ENCODE measurements around the gene C1orf21.

The C1orf21 gene

DNA sequence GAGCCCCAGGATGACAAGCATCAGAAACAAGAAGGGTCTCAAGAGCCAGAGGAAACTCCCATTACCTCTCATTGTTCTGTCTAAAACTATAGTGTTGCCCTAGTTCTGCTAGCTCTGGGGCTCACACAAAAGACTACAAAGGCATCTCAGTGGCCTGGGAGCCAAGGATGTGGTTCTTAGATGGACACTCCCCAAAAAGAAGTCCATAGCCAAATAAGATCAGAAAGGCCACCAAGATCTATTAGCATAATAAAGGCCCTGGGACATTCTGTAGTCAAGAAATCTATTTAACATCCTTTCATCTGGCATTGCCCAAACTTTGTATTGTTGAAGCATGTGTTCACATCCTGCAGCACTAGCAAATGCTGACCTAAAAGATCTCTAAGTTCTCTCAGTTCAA, 268.4 kb downstream of the C1orf21 start:
- in situ Hi-C loops (cut with HindIII; ENCODE audit: low pct_ligation_motif_present, low sequenced_read_pairs) = loop anchor here (25.0 kb wide), 1 partner anchor 568 kb away; no protein-coding TSS in a partner anchor
- H3K36me3 ChIP-seq (replicated peaks) = no peaks in the 10 kb centered on the region
- DNase-seq = no peak
- no peak overlapping the region for H3K4me3 ChIP-seq (ENCODE audit: low read depth, low read length)
- H3K27me3 ChIP-seq (replicated peaks) = no peaks in the 10 kb centered on the region
- H3K27ac ChIP-seq = no peak overlapping the region
- TF ChIP-seq, protein P1, sequence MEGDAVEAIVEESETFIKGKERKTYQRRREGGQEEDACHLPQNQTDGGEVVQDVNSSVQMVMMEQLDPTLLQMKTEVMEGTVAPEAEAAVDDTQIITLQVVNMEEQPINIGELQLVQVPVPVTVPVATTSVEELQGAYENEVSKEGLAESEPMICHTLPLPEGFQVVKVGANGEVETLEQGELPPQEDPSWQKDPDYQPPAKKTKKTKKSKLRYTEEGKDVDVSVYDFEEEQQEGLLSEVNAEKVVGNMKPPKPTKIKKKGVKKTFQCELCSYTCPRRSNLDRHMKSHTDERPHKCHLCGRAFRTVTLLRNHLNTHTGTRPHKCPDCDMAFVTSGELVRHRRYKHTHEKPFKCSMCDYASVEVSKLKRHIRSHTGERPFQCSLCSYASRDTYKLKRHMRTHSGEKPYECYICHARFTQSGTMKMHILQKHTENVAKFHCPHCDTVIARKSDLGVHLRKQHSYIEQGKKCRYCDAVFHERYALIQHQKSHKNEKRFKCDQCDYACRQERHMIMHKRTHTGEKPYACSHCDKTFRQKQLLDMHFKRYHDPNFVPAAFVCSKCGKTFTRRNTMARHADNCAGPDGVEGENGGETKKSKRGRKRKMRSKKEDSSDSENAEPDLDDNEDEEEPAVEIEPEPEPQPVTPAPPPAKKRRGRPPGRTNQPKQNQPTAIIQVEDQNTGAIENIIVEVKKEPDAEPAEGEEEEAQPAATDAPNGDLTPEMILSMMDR (IDR thresholded peaks at IDR 0.05; ENCODE audit: low read depth, low read length, missing control alignments) = no peak

- no peak overlapping the region for H3K27ac ChIP-seq
Observed at GRCh38 chr1:184656221-184656620, 269.4 kb downstream of the C1orf21 start.

GRCh38 chr1:184658055-184658454, 271.2 kb downstream of the C1orf21 start:
- in situ Hi-C loops (cut with HindIII; ENCODE audit: low pct_ligation_motif_present, low sequenced_read_pairs) = loop anchor here (25.0 kb wide), 1 partner anchor 571 kb away; no protein-coding TSS in a partner anchor
- H3K27me3 ChIP-seq (replicated peaks) = no peaks in the 10 kb centered on the region
- H3K27ac ChIP-seq = no peak overlapping the region
- no peak overlapping the region for H3K4me3 ChIP-seq (ENCODE audit: low read depth, low read length)
- no peaks in the 10 kb centered on the region for H3K36me3 ChIP-seq (replicated peaks)
- DNase-seq = no peak
- TF ChIP-seq, protein P1 (IDR thresholded peaks at IDR 0.05; ENCODE audit: low read depth, low read length, missing control alignments) = no peak

More at GRCh38 chr1:184656221-184656620, 269.4 kb downstream of the C1orf21 start:
- H3K4me3 ChIP-seq (ENCODE audit: low read depth, low read length) = no peak overlapping the region
- in situ Hi-C loops (cut with HindIII; ENCODE audit: low pct_ligation_motif_present, low sequenced_read_pairs) = loop anchor here (25.0 kb wide), 1 partner anchor 569 kb away; no protein-coding TSS in a partner anchor
- H3K36me3 ChIP-seq (replicated peaks) = no peaks in the 10 kb centered on the region
- TF ChIP-seq, protein P1 (IDR thresholded peaks at IDR 0.05; ENCODE audit: low read depth, low read length, missing control alignments) = no peak
- no peak for DNase-seq
- no peaks in the 10 kb centered on the region for H3K27me3 ChIP-seq (replicated peaks)

- TF ChIP-seq, protein P1 (IDR thresholded peaks at IDR 0.05; ENCODE audit: low read depth, low read length, missing control alignments) = no peak
- H3K27me3 ChIP-seq (replicated peaks) = no peaks in the 10 kb centered on the region
- H3K27ac ChIP-seq = no peak overlapping the region
- DNase-seq = no peak
- no peaks in the 10 kb centered on the region for H3K36me3 ChIP-seq (replicated peaks)
- in situ Hi-C loops (cut with HindIII; ENCODE audit: low pct_ligation_motif_present, low sequenced_read_pairs) = loop anchor here (25.0 kb wide), 1 partner anchor 573 kb away; no protein-coding TSS in a partner anchor
- H3K4me3 ChIP-seq (ENCODE audit: low read depth, low read length) = no peak overlapping the region
Observed at GRCh38 chr1:184660462-184661191, 273.8 kb downstream of the C1orf21 start.

GRCh38 chr1:184661801-184662200, 275.0 kb downstream of the C1orf21 start:
- Histone ChIP-seq H3K4me3 (ENCODE audit: low read depth, low read length) (no peak overlapping the region), H3K27me3 (replicated peaks) (no peaks in the 10 kb centered on the region), H3K27ac (no peak overlapping the region), H3K36me3 (replicated peaks) (no peaks in the 10 kb centered on the region)
- TF ChIP-seq, protein P1 (IDR thresholded peaks at IDR 0.05; ENCODE audit: low read depth, low read length, missing control alignments) = no peak
- in situ Hi-C loops (cut with HindIII; ENCODE audit: low pct_ligation_motif_present, low sequenced_read_pairs) = loop anchor here (25.0 kb wide), 1 partner anchor 574 kb away; no protein-coding TSS in a partner anchor
- DNase-seq = no peak

All from brain microvascular endothelial cell (primary cell).